ENCODE data around the gene IDS. TPM values are rescaled to one million over a fixed set of nuclear protein-coding genes. Genes with fewer than 3 reads are reported as not detected.

Gene IDS
- total and polyA plus RNA-seq, 2 donors (not counting 1 experiment from before 2014, with no cell fraction given) = 36.2 to 65.0 TPM

DNA sequence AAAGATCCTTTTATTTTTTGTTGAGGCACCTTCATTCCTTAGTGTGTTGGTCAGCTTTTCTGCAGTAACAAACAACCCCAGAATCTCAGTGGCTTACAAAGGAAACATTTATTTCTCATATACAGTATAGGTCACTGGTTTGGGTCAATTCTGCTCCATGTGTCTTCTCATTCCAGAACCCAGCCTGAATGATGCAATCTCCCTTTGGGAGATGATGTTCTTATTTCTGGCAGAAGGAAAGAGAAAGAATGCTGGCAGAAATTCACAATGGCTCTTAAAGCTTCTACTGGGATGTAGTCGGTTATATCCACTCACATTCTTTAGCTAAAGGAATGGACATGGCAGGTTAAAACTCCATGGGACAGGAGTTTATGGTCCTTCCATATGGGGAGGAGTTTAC is 42.3 kb downstream of the IDS start:
- Histone ChIP-seq H3K27ac (ENCODE audit: insufficient read depth, low read length) (no peak overlapping the region), H3K4me2 (ENCODE audit: extremely low read depth, insufficient read depth, low read length) (no peak overlapping the region), H3K36me3 (ENCODE audit: control insufficient read depth, insufficient read depth, low read length) (no peaks in the 10 kb centered on the region), H2AFZ (ENCODE audit: low read length) (no peak overlapping the region), H3K4me3 (replicated peaks in 1 of 4; ENCODE audit: control extremely low read depth in 1 of 4, insufficient read depth in 1 of 4, low read depth in 3 of 4, low read length in 4 of 4) (no peak overlapping the region), H3K27me3 (ENCODE audit: control insufficient read depth, insufficient read depth, low read length) (no peaks in the 10 kb centered on the region), H3K9me3 (ENCODE audit: control insufficient read depth, insufficient read depth, low read depth, low read length) (no peaks in the 10 kb centered on the region), H3K9ac (ENCODE audit: insufficient read depth, low read length) (no peak overlapping the region), H3K4me1 (ENCODE audit: control insufficient read depth, extremely low read depth, insufficient read depth, low read length) (no peaks in the 10 kb centered on the region), H3K79me2 (ENCODE audit: control insufficient read depth, insufficient read depth, low read length) (no peaks in the 10 kb centered on the region), H4K20me1 (ENCODE audit: control insufficient read depth, extremely low read depth, insufficient read depth, low read length) (no peaks in the 10 kb centered on the region)
- peak; percentile 15 to 42 for DNase-seq (ENCODE audit: low read depth in 2 of 2)
- no peak for TF ChIP-seq EZH2 (IDR thresholded peaks at IDR 0.05; ENCODE audit: low read length, missing control alignments)
- TF ChIP-seq, protein P1, sequence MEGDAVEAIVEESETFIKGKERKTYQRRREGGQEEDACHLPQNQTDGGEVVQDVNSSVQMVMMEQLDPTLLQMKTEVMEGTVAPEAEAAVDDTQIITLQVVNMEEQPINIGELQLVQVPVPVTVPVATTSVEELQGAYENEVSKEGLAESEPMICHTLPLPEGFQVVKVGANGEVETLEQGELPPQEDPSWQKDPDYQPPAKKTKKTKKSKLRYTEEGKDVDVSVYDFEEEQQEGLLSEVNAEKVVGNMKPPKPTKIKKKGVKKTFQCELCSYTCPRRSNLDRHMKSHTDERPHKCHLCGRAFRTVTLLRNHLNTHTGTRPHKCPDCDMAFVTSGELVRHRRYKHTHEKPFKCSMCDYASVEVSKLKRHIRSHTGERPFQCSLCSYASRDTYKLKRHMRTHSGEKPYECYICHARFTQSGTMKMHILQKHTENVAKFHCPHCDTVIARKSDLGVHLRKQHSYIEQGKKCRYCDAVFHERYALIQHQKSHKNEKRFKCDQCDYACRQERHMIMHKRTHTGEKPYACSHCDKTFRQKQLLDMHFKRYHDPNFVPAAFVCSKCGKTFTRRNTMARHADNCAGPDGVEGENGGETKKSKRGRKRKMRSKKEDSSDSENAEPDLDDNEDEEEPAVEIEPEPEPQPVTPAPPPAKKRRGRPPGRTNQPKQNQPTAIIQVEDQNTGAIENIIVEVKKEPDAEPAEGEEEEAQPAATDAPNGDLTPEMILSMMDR (conservative IDR thresholded peaks at IDR 0.05 in 1 of 2, IDR thresholded peaks at IDR 0.05 in 1 of 2; ENCODE audit: low read depth in 1 of 2, low read length in 2 of 2) = no peak

DNA sequence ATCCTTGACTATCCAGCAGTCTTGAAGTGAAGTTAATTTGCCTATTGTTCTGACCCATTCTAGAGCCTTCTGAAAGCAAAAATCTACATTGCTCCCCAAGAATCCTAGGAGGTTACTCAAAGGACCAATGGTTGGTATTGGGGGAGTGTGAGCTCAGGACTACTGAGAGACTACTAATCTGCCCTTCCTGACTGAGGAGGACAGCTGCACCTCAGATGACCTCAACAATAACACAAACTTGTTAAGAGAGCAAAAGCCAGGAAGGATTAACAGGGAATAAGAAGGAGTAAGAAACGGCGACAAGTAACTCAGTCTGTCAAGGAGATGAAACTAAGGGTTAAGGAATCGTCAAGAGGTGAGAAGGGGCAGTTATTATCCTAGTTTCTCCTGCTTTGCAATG is 43.4 kb downstream of the IDS start:
- Histone ChIP-seq H3K9ac (ENCODE audit: insufficient read depth, low read length) (no peak overlapping the region), H3K79me2 (ENCODE audit: control insufficient read depth, insufficient read depth, low read length) (no peaks in the 10 kb centered on the region), H3K4me3 (replicated peaks in 1 of 4; ENCODE audit: control extremely low read depth in 1 of 4, insufficient read depth in 1 of 4, low read depth in 3 of 4, low read length in 4 of 4) (no peak overlapping the region), H4K20me1 (ENCODE audit: control insufficient read depth, extremely low read depth, insufficient read depth, low read length) (no peaks in the 10 kb centered on the region), H3K27me3 (ENCODE audit: control insufficient read depth, insufficient read depth, low read length) (no peaks in the 10 kb centered on the region), H3K4me1 (ENCODE audit: control insufficient read depth, extremely low read depth, insufficient read depth, low read length) (no peaks in the 10 kb centered on the region), H2AFZ (ENCODE audit: low read length) (no peak overlapping the region), H3K27ac (ENCODE audit: insufficient read depth, low read length) (no peak overlapping the region), H3K36me3 (ENCODE audit: control insufficient read depth, insufficient read depth, low read length) (no peaks in the 10 kb centered on the region), H3K4me2 (ENCODE audit: extremely low read depth, insufficient read depth, low read length) (no peak overlapping the region), H3K9me3 (ENCODE audit: control insufficient read depth, insufficient read depth, low read depth, low read length) (no peaks in the 10 kb centered on the region)
- DNase-seq (ENCODE audit: low read depth in 2 of 2) = no peak
- TF ChIP-seq EZH2 (IDR thresholded peaks at IDR 0.05; ENCODE audit: low read length, missing control alignments) = no peak
- TF ChIP-seq, protein P1 (conservative IDR thresholded peaks at IDR 0.05 in 1 of 2, IDR thresholded peaks at IDR 0.05 in 1 of 2; ENCODE audit: low read depth in 1 of 2, low read length in 2 of 2) = no peak

GRCh38 chrX:149458586-149458985 is 46.5 kb downstream of the IDS start:
- TF ChIP-seq EZH2 (IDR thresholded peaks at IDR 0.05; ENCODE audit: low read length, missing control alignments) = no peak
- TF ChIP-seq, protein P1 (conservative IDR thresholded peaks at IDR 0.05 in 1 of 2, IDR thresholded peaks at IDR 0.05 in 1 of 2; ENCODE audit: low read depth in 1 of 2, low read length in 2 of 2) = no peak
- DNase-seq (ENCODE audit: low read depth in 2 of 2) = no peak
- Histone ChIP-seq H3K4me1 (ENCODE audit: control insufficient read depth, extremely low read depth, insufficient read depth, low read length) (no peaks in the 10 kb centered on the region), H3K9me3 (ENCODE audit: control insufficient read depth, insufficient read depth, low read depth, low read length) (no peaks in the 10 kb centered on the region), H3K4me3 (replicated peaks in 1 of 4; ENCODE audit: control extremely low read depth in 1 of 4, insufficient read depth in 1 of 4, low read depth in 3 of 4, low read length in 4 of 4) (no peak overlapping the region), H4K20me1 (ENCODE audit: control insufficient read depth, extremely low read depth, insufficient read depth, low read length) (no peaks in the 10 kb centered on the region), H3K4me2 (ENCODE audit: extremely low read depth, insufficient read depth, low read length) (no peak overlapping the region), H2AFZ (ENCODE audit: low read length) (no peak overlapping the region), H3K27ac (ENCODE audit: insufficient read depth, low read length) (no peak overlapping the region), H3K36me3 (ENCODE audit: control insufficient read depth, insufficient read depth, low read length) (no peaks in the 10 kb centered on the region), H3K79me2 (ENCODE audit: control insufficient read depth, insufficient read depth, low read length) (no peaks in the 10 kb centered on the region), H3K27me3 (ENCODE audit: control insufficient read depth, insufficient read depth, low read length) (no peaks in the 10 kb centered on the region), H3K9ac (ENCODE audit: insufficient read depth, low read length) (no peak overlapping the region)
